Naive thymus-derived CD4-positive, alpha-beta T cell (primary cell): ENCODE results near the gene TCP11L1. TPM values are rescaled to one million over a fixed set of nuclear protein-coding genes. Genes with fewer than 3 reads are reported as not detected.

Experiments used
- ATAC-seq: fragments of 150-1000 bp; cut with Tn5 transposase; 2 replicates; pipeline ENCODE4 v1.10.0; 2021; ENCODE audit warnings: mild to moderate bottlenecking, moderate library complexity
- CTCF ChIA-PET: fragments of 350-600 bp; sonication (Branson Sonifier 250); formaldehyde crosslinking; loops from one replicate; lab custom pipeline; 2021; ENCODE audit warnings: antibody characterized with exemption; lab: Charles Lee
- POLR2A ChIA-PET: fragments of 350-600 bp; sonication (Branson Sonifier 250); formaldehyde crosslinking; loops from one replicate; lab custom pipeline; 2021; ENCODE audit warnings: antibody characterized with exemption, inconsistent platforms; lab: Charles Lee
- DNase-seq, 9 donors: peaks; one replicate each; pipeline versions ENCODE4 v3.0.0 to v3.0.0-alpha.2; 2020 to 2022; ENCODE audit warnings: mixed read lengths in 1 of 9
- H3K27ac ChIP-seq: one replicate; pipeline ENCODE4 v1.7.0; 2013; ENCODE audit warnings: mild to moderate bottlenecking, low read depth, low read length, moderate library complexity
- H3K27me3 ChIP-seq, 2 donors: one replicate each; pipeline ENCODE4 v1.7.0; 2013; ENCODE audit warnings: low read length in 2 of 2, mild to moderate bottlenecking in 2 of 2, moderate library complexity in 2 of 2; ENCODE audit not compliant: control insufficient read depth in 2 of 2, insufficient read depth in 2 of 2
- H3K36me3 ChIP-seq, 3 experiments: 1 replicate in 2 of 3; 2 replicates in 1 of 3; pipeline ENCODE4 v1.7.0; 2013; ENCODE audit warnings: low read length in 3 of 3, mild to moderate bottlenecking in 3 of 3, moderate library complexity in 1 of 3; ENCODE audit not compliant: insufficient read depth in 3 of 3, control insufficient read depth in 2 of 3
- H3K4me1 ChIP-seq, 2 donors: one replicate each; pipeline ENCODE4 v1.7.0; 2013; ENCODE audit warnings: low read length in 2 of 2, mild to moderate bottlenecking in 2 of 2, moderate library complexity in 1 of 2; ENCODE audit not compliant: control insufficient read depth in 2 of 2, insufficient read depth in 2 of 2
- H3K4me3 ChIP-seq: 2 replicates; pipeline ENCODE4 v1.7.0; 2013; ENCODE audit warnings: mild to moderate bottlenecking, low read length
- H3K9me3 ChIP-seq, 3 experiments: 1 replicate in 2 of 3; 2 replicates in 1 of 3; pipeline ENCODE4 v1.7.0; 2013; ENCODE audit warnings: low read length in 3 of 3; ENCODE audit not compliant: control insufficient read depth in 2 of 3
- H3K27ac Mint-ChIP-seq, 9 donors: one replicate each; pipeline ENCODE4 v1.8.0; 2020 to 2022; ENCODE audit warnings: mixed read lengths in 9 of 9, mild to moderate bottlenecking in 8 of 9, moderate library complexity in 5 of 9, inconsistent platforms in 2 of 9
- H3K27me3 Mint-ChIP-seq, 5 donors: one replicate each; pipeline ENCODE4 v1.8.0; 2021 to 2022; ENCODE audit warnings: mixed read lengths in 5 of 5, mild to moderate bottlenecking in 1 of 5
- H3K36me3 Mint-ChIP-seq, 5 donors: one replicate each; pipeline ENCODE4 v1.8.0; 2020 to 2022; ENCODE audit warnings: mixed read lengths in 5 of 5, mild to moderate bottlenecking in 3 of 5, inconsistent platforms in 1 of 5
- H3K4me1 Mint-ChIP-seq, 7 donors: one replicate each; pipeline ENCODE4 v1.8.0; 2020 to 2022; ENCODE audit warnings: mixed read lengths in 7 of 7, mild to moderate bottlenecking in 3 of 7, inconsistent platforms in 1 of 7
- H3K4me3 Mint-ChIP-seq, 10 donors: one replicate each; pipeline ENCODE4 v1.8.0; 2020 to 2022; ENCODE audit warnings: mild to moderate bottlenecking in 10 of 10, mixed read lengths in 10 of 10, moderate library complexity in 6 of 10, inconsistent platforms in 2 of 10
- H3K9me3 Mint-ChIP-seq, 11 donors: one replicate each; pipeline ENCODE4 v1.8.0; 2020 to 2022; ENCODE audit warnings: mixed read lengths in 11 of 11, mild to moderate bottlenecking in 4 of 11, inconsistent platforms in 1 of 11, moderate library complexity in 1 of 11
- intact Hi-C, 2 donors: fragments of 100-400 bp; cut with micrococcal nuclease; formaldehyde crosslinking; loops; one replicate each; pipeline ENCODE4 v1.15.1; 2023
- polyA plus RNA-seq, 2 donors: library from polyadenylated mRNA; unstranded; fragments of 300-500 nt; fragmentation: Illumina TruSeq; gene quantifications; one replicate each; pipeline ENCODE4 v1.2.3, GENCODE V29; 2021
- total RNA-seq, 6 experiments: library from RNA in 5 of 6; stranded (reverse) in 5 of 6; gene quantifications; 1 replicate in 5 of 6; 2 replicates in 1 of 6; pipeline ENCODE4 v1.2.3 and lab custom pipeline; 2021 to 2026

The TCP11L1 gene, protein sequence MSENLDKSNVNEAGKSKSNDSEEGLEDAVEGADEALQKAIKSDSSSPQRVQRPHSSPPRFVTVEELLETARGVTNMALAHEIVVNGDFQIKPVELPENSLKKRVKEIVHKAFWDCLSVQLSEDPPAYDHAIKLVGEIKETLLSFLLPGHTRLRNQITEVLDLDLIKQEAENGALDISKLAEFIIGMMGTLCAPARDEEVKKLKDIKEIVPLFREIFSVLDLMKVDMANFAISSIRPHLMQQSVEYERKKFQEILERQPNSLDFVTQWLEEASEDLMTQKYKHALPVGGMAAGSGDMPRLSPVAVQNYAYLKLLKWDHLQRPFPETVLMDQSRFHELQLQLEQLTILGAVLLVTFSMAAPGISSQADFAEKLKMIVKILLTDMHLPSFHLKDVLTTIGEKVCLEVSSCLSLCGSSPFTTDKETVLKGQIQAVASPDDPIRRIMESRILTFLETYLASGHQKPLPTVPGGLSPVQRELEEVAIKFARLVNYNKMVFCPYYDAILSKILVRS
- 10 to 100 TPM in 4 of 5 experiments, 1 to 10 TPM in 1; 9.1 to 17.1 (median 13.3) TPM for total RNA-seq
- 1 to 10 TPM; 1.8 to 3.2 TPM for polyA plus RNA-seq
- 10.1 reads per million, percentile 36 among the genes with 10 or more reads in this experiment for total RNA-seq (lab: John Stamatoyannopoulos, UW)

- H3K27me3 ChIP-seq, result no peaks in the 10 kb centered on the region
- peaks cover 0 to 12% (median 0%) of the 10 kb centered on the region in 3 experiments for H3K36me3 ChIP-seq
- peak within 1 kb of the TSS; percentile 77 to 95 (median 92) for H3K27ac Mint-ChIP-seq
- H3K4me3 Mint-ChIP-seq, result peak within 1 kb of the TSS; percentile 91 to 97 (median 94)
- peaks cover 3 to 9% of the 10 kb centered on the region in 2 donors for H3K4me1 ChIP-seq
- H3K9me3 ChIP-seq, result no peaks in the 10 kb centered on the region
- DNase-seq (peak; percentile 57 to 88 (median 76)), ATAC-seq (peak; percentile 93)
- intact Hi-C loops, result loop anchor here (1.0 to 10.0 kb wide), 15 partner anchors 24 to 1877 kb away; partner anchors contain the start of genes CSTF3 (in 2 of the 2), DEPDC7 (in 2 of the 2), EIF3M (in 2 of the 2) and HIPK3 (in 2 of the 2)
- H3K4me1 Mint-ChIP-seq, result peaks cover 0 to 17% (median 14%) of the 10 kb centered on the region in 7 donors
- H3K36me3 Mint-ChIP-seq, result no peaks in the 10 kb centered on the region
- no peaks in the 10 kb centered on the region for H3K9me3 Mint-ChIP-seq
- H3K27ac ChIP-seq, result peak within 1 kb of the TSS; percentile 82
- ChIA-PET CTCF (interaction anchor here (1.4 to 2.2 kb wide), 3 partner anchors 26 to 80 kb away, joined by 6 to 10 read pairs (median 10); no protein-coding TSS in a partner anchor), POLR2A (interaction anchor here (0.8 to 3.1 kb wide), 13 partner anchors 8 to 219 kb away, joined by 3 to 19 read pairs (median 6); partner anchors contain the start of genes CSTF3 and DEPDC7)
- H3K4me3 ChIP-seq, result peak within 1 kb of the TSS; percentile 100
- H3K27me3 Mint-ChIP-seq, result peaks cover 0 to 17% (median 0%) of the 10 kb centered on the region in 5 donors
These were observed at the start of gene TCP11L1 for GRCh38 chr11:33039274-33040032. TSS of gene TCP11L1 (plus strand) at chr11:33039572. CDS start at chr11:33043774, 4,202 bp downstream.

DNA sequence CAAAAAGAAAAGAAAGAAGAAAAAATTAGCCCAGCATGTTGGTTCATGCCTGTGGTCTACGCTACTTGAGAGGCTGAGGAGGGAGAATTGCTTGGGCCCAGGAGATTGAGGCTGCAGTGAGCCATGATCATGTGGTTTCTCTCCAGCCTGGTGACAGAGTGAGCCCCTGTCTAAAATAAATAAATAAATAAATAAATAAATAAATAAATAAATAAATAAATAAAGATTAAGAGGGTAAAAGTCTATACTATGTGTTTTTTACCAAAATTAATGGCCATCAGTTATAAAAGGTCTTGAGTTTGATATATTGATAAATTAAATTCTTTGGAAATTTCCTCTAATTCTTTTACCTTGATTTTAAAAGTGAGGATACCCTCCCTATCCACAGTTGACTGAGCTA, 48.9 kb upstream of the TCP11L1 start:
- CTCF ChIA-PET, result no interaction called here

DNA sequence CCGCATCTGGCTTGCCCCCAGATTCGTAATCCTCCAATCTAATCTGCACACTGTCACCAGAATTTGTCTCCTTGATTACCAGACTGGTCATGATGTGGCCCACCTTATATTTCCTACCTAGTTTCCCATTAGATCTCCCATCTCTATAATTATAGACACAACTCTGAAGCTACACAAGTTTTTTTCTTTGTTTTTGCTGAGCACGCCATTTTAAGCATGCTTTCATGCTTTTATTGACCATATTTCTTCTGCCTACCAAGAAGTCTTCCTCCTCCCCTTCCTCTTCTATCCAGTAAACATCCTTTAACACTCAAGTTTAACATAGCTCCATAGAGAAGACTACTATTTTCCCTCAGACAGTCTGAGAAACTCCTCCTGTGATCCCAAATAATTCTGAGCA, 47.9 kb upstream of the TCP11L1 start:
- Mint-ChIP-seq H3K4me3 (no peak overlapping the region), H3K9me3 (peaks cover 0 to 27% (median 9%) of the 10 kb centered on the region in 11 donors), H3K4me1 (no peaks in the 10 kb centered on the region), H3K36me3 (peaks cover 0 to 6% (median 5%) of the 10 kb centered on the region in 5 donors), H3K27ac (peak overlapping the region in 1 of 9 donors; percentile 26), H3K27me3 (peaks cover 0 to 37% (median 0%) of the 10 kb centered on the region in 5 donors)
- Histone ChIP-seq H3K9me3 (peaks cover 0 to 4% (median 0%) of the 10 kb centered on the region in 3 experiments), H3K4me3 (no peak overlapping the region), H3K36me3 (no peaks in the 10 kb centered on the region), H3K27me3 (no peaks in the 10 kb centered on the region), H3K4me1 (no peaks in the 10 kb centered on the region), H3K27ac (no peak overlapping the region)
- DNase-seq, result no peak
- no peak for ATAC-seq
- POLR2A ChIA-PET, result interaction anchor here (0.6 kb wide), 2 partner anchors 12 to 19 kb away, joined by 3 read pairs; no protein-coding TSS in a partner anchor
- CTCF ChIA-PET, result no interaction called here
- intact Hi-C loops, result no loop called here

More for the DNA sequence above, 48.9 kb upstream of the TCP11L1 start:
- Mint-ChIP-seq H3K36me3 (peaks cover 0 to 6% (median 5%) of the 10 kb centered on the region in 5 donors), H3K27me3 (peaks cover 0 to 28% (median 0%) of the 10 kb centered on the region in 5 donors), H3K27ac (no peak overlapping the region), H3K9me3 (peaks cover 0 to 27% (median 9%) of the 10 kb centered on the region in 11 donors), H3K4me1 (no peaks in the 10 kb centered on the region), H3K4me3 (no peak overlapping the region)
- H3K36me3 ChIP-seq, result no peaks in the 10 kb centered on the region
- POLR2A ChIA-PET, result no interaction called here
- ATAC-seq (no peak), DNase-seq (no peak)
- H3K4me1 ChIP-seq, result no peaks in the 10 kb centered on the region
- no peaks in the 10 kb centered on the region for H3K27me3 ChIP-seq
- peaks cover 0 to 4% (median 0%) of the 10 kb centered on the region in 3 experiments for H3K9me3 ChIP-seq
- intact Hi-C loops, result no loop called here
- no peak overlapping the region for H3K4me3 ChIP-seq
- H3K27ac ChIP-seq, result no peak overlapping the region

DNA sequence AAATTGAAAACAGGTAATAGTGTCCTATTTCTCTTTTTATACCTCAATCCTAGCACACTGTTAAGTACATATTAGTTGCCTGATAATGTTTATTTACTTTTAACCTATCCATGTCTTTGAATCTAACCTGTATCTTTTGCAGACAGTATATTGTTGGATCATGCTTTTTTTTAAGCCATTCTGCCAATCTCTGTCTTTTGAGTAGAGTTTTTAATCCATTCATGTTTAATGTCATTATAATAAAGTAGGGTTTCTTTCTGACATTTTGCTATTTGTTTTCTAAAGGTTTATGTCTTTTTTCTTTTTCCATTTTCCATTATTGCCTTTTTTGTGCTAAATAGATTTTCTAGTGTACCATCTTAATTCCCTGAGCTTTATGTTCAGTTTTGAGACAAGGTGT, 47.5 kb upstream of the TCP11L1 start:
- Mint-ChIP-seq H3K27ac (peak overlapping the region in 1 of 9 donors; percentile 26), H3K36me3 (peaks cover 0 to 6% (median 5%) of the 10 kb centered on the region in 5 donors), H3K4me1 (no peaks in the 10 kb centered on the region), H3K27me3 (peaks cover 0 to 42% (median 0%) of the 10 kb centered on the region in 5 donors), H3K4me3 (no peak overlapping the region), H3K9me3 (peaks cover 0 to 27% (median 9%) of the 10 kb centered on the region in 11 donors)
- Histone ChIP-seq H3K27ac (no peak overlapping the region), H3K9me3 (peaks cover 0 to 4% (median 0%) of the 10 kb centered on the region in 3 experiments), H3K36me3 (no peaks in the 10 kb centered on the region), H3K4me3 (no peak overlapping the region), H3K27me3 (no peaks in the 10 kb centered on the region), H3K4me1 (no peaks in the 10 kb centered on the region)
- intact Hi-C loops, result no loop called here
- DNase-seq, result no peak
- CTCF ChIA-PET, result no interaction called here
- no peak for ATAC-seq
- POLR2A ChIA-PET, result interaction anchor here (0.6 to 1.1 kb wide), 3 partner anchors 11 to 18 kb away, joined by 3 to 5 read pairs (median 3); no protein-coding TSS in a partner anchor

DNA sequence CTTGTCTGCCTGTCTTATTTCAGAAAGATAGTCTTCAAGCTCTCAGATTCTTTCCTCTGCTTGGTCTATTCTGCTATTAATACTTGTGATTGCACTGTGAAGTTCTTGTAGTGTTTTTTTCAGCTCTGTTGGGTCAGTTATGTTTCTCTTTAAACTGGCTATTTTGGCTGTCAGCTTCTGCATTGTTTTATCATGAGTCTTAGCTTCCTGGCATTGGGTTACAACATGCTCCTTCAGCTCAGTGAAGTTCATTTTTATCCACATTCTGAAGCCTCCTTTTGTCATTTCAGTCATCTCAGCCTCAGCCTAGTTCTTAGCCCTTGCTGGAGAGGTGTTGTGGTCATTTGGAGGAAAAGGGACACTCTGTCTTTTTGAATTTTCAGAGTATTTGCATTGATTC, 39.2 kb upstream of the TCP11L1 start:
- no peak for DNase-seq
- H3K36me3 ChIP-seq, result no peaks in the 10 kb centered on the region
- Mint-ChIP-seq H3K36me3 (peaks cover 0 to 13% (median 2%) of the 10 kb centered on the region in 5 donors), H3K9me3 (peaks cover 0 to 18% (median 11%) of the 10 kb centered on the region in 11 donors), H3K4me3 (no peak overlapping the region), H3K27ac (no peak overlapping the region), H3K27me3 (peaks cover 0 to 73% (median 0%) of the 10 kb centered on the region in 5 donors), H3K4me1 (peaks cover 7 to 17% (median 13%) of the 10 kb centered on the region in 7 donors)
- H3K4me3 ChIP-seq, result no peak overlapping the region
- no peak for ATAC-seq
- intact Hi-C loops, result loop anchor here in 1 of 2 donors (5.0 kb wide), 1 partner anchor 37 kb away; the partner anchor contains the start of gene TCP11L1
- no peaks in the 10 kb centered on the region for H3K9me3 ChIP-seq
- H3K27ac ChIP-seq, result no peak overlapping the region
- H3K27me3 ChIP-seq, result no peaks in the 10 kb centered on the region
- POLR2A ChIA-PET, result no interaction called here
- CTCF ChIA-PET, result no interaction called here
- peaks cover 0 to 11% of the 10 kb centered on the region in 2 donors for H3K4me1 ChIP-seq
